Stimulated activated CD8-positive, alpha-beta memory T cell treated with anti-CD3 and anti-CD28 coated beads, Interleukin-7, amount 100 ng/mL, for 24 hours (primary cell): ENCODE measurements around the gene CCDC122.

Source experiments
- DNase-seq: peaks from one replicate; pipeline ENCODE4 v3.0.0-alpha.2; 2020; ENCODE audit warnings: low read depth

Gene CCDC122

GRCh38 chr13:43800828-43801227 is 78.7 kb downstream of the CCDC122 start:
- DNase-seq = no peak

- DNase-seq = no peak
Observed at GRCh38 chr13:43799191-43799590, 80.3 kb downstream of the CCDC122 start.

DNA sequence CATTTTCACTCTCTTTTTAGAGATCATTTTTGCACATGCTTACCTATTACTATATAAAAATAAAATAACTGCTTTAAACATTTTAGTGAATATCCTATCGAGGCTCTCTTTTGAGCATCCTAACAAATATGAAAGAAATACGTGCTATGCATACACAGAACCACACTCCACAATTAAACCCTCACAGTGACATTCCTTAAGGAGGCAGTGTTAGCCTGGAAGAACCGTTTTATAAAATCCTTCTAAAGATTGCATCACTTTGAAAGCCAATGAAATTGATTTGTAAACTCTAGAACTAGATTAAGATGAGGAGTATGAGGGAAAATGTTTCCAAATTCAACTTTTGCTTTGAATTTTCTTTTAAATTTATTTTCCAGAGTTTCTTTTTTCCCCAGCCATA is 81.7 kb downstream of the CCDC122 start:
- no peak for DNase-seq

DNA sequence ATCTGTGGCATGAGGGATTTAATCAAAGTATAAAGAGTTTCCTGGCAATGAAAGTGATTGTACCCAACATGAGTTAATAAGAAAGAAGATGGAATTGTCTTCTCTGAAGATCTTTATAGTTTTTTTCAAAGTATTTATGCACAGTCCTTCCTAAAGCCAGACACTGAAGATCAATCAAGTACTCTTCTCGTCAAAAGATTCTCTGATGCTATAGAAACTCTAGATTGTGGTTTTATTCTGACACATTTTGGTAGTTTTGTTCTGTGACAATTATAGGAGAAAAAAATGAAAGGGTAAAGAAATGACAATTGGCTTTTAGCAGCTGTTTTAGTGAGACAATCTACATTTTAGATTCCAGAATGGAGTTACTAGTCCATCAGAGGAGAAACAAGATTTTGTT is 82.4 kb downstream of the CCDC122 start:
- no peak for DNase-seq

DNA sequence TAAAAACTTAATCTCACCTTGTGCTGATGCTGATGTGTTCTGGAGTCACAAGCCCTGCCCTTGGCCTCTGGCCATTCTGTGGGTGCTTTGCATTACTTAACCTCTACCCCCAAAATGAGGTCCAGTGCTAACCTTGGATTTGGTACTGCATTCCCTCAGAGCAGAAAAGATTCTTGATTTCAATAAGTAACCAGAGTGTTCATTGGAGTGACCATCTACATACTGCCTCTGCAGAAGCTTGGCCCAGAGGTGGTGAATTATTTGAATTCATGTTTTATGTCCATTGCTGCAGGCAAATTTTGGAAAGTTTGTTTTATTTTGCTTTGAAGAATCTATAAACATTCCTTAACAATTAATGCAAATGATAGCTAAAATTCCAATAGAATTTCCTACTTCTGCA is 85.1 kb downstream of the CCDC122 start:
- DNase-seq = no peak

- DNase-seq = no peak
Observed at GRCh38 chr13:43792076-43792881, 87.3 kb downstream of the CCDC122 start.

DNA sequence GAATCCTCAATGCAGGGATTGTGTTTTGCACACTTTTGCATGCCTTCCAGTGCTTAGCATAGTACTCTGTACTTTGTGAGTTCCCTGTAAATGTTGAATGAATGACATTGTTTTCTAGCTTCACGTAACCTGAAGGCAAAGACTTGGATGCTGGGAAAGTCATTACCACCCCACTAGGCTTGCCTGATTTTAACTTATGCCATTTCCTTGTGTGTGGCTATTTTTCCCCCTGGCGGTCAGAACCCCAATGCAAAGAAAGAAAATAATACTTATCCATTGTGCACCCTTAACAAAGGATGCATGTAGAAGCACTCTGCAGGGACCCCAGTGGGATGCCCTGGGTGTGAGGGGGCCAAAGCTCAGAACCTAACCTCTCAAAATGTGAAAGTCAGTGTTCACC is 91.5 kb downstream of the CCDC122 start:
- DNase-seq = no peak

DNA sequence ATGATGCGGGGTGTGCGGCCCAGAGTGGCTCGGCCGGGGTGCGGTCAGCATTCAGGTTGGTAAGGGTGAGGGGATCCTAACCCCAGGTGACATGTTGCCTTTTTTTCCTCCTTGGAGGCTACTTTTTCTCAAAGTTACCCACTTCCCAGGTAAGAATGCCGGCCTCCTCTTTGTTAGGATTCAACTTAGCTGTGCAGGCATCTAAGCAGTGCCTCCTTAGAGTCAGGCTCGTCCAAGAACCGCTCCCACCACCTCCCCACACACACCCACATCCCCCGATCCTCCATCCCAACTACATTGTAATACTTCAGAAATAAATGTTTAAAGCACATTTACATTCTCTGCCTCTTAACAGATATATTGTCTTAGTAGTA is 92.0 kb downstream of the CCDC122 start:
- DNase-seq = no peak

- DNase-seq = no peak
Observed at GRCh38 chr13:43786766-43787517, 92.6 kb downstream of the CCDC122 start, which contains the start of gene ENOX1. TSS of gene ENOX1 (minus strand) at chr13:43786972.

DNA sequence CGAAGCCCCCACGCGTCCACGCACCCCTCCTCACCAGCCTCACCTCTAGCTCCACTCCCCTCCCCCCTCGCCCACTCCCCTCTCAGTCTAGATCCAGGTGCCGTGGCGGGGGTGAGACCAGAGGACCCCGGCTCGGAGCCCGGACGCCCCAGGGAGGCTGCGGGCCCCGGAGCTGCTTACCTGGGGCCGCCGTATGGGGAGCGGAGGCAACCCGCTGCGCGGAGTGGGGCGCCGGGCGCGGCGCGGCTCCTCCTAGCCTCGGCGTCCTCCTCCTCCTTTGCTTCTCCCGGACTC is 93.1 kb downstream of the CCDC122 start:
- DNase-seq = no peak
